Fibroblast of skin of abdomen (primary cell): ENCODE results near the gene CAPN11.
"Not testable (repeated sequence)": the region's sequence is repeated elsewhere in the genome, so short reads cannot be mapped to it uniquely, and the experiment has no call there.

Experiments used
- DNase-seq: peaks from one replicate; pipeline ENCODE4 v3.0.0-alpha.2; 2013

The CAPN11 gene

DNA sequence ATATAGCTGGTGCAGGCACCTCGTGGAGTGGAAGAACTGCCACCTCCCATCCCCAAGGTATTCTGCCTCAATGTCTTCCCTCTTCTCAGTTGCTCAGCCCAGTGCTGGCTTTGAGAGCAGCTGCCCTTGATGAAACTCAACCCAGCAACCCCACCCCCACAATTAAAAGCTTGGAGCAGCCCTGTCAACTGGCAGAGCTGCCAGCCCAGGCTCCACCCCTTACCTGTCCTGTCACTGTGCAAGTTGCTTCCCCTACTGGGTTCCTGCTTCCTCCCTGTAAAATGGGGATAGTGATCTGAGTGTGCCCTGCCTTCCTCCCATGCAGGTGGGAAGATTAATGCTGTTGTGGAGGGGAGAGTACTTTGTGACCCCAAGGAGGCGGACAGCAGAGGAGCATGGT lies 26.7 kb upstream of the CAPN11 start:
- no peak for DNase-seq

DNA sequence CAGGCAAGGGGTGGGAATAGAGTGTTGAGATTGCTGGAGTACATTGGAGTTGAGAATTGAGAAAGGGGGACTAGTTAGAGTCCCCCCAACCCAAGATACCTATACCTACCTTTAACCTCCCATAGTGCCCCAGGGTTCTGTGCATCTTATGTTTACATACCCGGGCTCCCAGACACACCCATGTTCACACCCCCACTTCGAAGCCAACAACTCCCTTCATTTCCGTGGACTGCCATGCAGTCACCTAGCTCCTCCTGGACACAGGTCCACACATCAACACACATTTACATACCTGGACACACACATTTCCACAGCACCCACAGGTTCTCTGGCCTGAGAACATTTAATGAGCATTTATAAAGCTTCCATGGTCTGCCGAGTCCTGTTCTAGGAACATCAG lies 26.1 kb upstream of the CAPN11 start:
- DNase-seq = no peak

GRCh38 chr6:44133003-44133931 lies 25.4 kb upstream of the CAPN11 start:
- DNase-seq = peak; percentile 24

GRCh38 chr6:44133981-44134711 lies 24.5 kb upstream of the CAPN11 start:
- DNase-seq = no peak

DNA sequence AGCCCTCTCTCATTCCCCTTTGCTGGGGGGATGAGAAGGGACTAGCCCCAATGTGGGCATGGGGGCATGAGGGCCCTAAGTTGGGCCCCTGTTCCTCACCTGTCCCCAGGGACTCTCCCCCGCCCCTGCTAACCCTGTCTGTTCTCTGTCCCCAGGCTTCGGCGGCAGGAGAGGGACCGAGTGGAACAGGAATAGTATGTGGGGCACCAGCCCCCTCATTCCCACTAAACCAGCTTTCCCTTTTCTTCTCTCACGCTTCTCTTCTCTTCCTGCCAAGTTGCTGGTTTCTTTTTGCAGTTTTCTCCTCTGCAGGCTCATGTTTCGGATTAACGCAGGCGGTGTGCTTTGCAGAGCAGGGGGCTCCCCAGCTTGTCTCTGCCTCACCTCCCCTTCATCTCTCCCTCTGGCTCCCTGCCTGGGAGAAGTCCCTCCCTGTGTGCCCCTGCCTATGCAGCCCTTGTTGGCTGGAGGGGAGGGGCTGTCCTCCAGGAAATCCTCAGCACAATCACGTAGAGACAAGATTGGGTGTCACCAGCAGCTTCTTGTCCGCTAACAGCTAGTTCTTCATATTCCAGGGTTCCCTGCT lies 23.4 kb upstream of the CAPN11 start:
- DNase-seq = no peak

GRCh38 chr6:44135875-44136274 lies 22.7 kb upstream of the CAPN11 start:
- no peak for DNase-seq

- DNase-seq = no peak
Measured at GRCh38 chr6:44138717-44139350, 19.8 kb upstream of the CAPN11 start.

DNA sequence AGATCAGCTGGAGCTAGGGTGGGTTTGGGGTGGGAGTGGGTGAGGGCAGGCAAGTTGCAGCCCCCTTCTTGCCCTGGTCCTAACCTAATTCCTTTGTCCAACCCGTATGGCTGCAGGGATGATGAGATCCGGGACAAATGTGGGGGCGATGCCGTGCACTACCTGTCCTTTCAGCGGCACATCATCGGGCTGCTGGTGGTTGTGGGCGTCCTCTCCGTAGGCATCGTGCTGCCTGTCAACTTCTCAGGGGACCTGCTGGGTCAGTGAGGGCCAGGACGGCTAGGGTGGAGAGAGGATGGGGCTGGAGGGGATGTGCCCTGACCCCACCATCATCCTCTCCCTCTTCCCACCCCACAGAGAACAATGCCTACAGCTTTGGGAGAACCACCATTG lies 19.3 kb upstream of the CAPN11 start:
- DNase-seq = no peak

GRCh38 chr6:44142835-44143234 lies 15.8 kb upstream of the CAPN11 start:
- no peak for DNase-seq

GRCh38 chr6:44143731-44144130 lies 14.9 kb upstream of the CAPN11 start:
- DNase-seq = no peak

GRCh38 chr6:44144536-44144935 lies 14.1 kb upstream of the CAPN11 start:
- not testable (repeated sequence) for DNase-seq

DNA sequence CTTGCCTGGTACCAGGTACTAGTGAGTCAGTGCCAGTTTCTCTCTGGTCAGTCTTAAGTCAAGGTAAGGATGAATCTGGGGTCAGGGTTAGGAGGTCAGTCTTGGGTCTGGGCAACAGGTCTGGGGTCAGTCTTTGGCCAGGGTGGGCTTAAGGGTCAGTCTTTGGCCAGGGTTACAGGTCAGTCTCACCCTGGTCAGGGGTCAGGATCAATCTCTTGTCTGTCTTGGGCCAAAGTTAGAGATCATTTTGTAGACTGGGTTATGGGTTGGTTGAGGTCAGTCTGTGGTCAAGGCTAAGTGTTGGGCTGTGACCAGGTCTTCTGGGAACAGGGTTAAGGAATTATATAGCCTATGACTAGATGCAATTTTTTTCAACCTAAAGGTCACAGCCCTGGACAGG lies 12.8 kb upstream of the CAPN11 start:
- no peak for DNase-seq

DNA sequence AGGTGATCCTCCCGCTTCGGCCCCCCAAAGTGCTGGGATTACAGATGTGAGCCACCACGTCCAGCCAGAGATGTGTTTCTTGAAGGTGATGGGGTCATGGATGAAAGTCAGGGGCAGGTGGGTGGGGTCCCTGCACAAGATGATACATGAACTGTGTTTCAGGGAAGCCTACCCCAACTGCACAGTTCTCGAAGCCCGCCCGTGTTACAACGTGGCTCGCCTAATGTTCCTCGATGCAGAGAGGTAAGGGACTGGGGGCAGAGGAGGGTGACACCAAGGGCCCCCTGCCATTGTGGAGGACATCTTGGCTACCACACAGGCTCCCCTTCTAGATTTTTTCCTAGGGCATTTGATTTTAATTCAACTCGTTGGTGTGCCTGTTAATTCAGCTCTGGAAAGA lies 11.9 kb upstream of the CAPN11 start:
- no peak for DNase-seq

DNA sequence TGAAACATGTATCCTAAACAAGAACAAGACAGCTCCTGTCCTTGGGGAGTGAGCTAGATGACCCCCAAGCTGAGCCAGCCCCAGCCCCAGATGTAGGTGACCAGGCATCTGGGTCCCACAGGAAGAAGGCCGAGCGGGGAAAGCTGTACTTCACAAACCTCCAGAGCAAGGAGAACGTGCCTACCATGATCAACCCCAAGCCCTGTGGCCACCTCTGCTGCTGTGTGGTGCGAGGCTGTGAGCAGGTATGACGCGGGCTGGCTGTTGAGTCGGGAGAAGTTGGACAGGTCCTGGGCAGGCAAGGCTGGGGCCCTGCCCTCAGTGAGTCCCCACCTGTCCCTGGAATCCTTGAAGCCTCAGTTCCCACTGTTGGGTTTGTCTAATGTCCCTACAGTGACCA lies 11.4 kb upstream of the CAPN11 start:
- DNase-seq = no peak

GRCh38 chr6:44148306-44148705 lies 10.3 kb upstream of the CAPN11 start:
- DNase-seq = no peak

GRCh38 chr6:44149369-44150012 lies 9.1 kb upstream of the CAPN11 start:
- DNase-seq = no peak

GRCh38 chr6:44150317-44150917 lies 8.2 kb upstream of the CAPN11 start:
- DNase-seq = no peak

DNA sequence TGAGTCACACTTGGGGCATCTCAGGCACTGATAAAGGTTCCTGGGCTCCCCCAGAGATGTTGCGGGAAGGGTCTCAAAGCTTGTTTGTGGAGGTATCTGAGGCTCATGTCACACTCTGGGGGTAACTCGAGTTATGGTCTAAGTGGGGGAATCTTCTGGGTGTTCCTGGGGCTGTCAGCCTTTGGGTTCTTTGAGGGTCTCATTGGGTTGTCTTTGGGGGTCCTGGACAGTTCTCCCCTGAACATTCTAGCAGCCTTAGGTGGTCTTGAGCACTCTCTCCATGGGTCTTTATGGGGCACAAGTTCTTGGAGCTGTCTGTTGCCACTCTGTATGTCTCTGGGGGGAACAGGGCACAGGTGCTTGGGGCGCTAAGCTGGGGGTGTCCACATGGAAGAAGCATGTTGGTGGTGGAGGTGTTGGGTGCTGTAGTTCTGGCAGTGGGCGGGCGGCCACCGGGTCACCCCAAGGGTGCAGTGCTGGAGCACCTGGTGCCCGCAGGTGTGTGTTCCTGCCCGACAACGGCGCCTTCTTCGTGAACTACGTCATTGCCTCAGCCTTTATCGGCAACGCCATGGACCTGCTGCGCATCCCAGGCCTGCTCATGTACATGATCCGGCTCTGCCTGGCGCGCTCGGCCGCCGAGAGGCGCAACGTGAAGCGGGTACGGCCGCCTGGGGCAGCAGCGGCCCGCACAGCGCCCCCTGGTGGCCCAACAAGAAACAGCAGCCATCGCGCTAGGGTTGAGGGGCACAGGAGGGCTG lies 7.1 kb upstream of the CAPN11 start:
- DNase-seq = peak; percentile 54

DNA sequence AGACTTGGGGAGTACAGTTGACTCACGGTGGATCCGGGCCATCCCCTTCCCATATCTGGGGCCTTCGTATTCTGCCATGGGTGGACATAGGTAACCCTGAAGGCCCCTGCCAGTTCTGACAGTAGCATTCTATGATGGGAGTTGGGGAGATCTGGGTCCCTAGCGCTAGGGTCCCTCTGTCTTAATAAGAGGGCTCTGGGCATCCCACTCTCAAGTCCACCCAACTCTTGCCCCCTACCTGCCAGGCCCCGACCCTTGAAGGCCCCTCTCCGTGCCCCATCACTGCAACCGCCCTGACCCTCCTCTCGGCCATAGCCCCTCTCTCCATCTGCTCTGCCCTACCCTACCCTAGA lies 6.5 kb upstream of the CAPN11 start:
- DNase-seq = no peak

GRCh38 chr6:44152533-44152932 lies 6.1 kb upstream of the CAPN11 start:
- no peak for DNase-seq

- DNase-seq = no peak
Measured at GRCh38 chr6:44154067-44154466, 4.6 kb upstream of the CAPN11 start.
